ENCODE data around the gene DTNA.
"Not testable (repeated sequence)": the region's sequence is repeated elsewhere in the genome, so short reads cannot be mapped to it uniquely, and the experiment has no call there.

The DTNA gene

GRCh38 chr18:34909637-34910364, 199.7 kb downstream of the DTNA start:
- no peak for DNase-seq

GRCh38 chr18:34911081-34911480, 201.0 kb downstream of the DTNA start:
- DNase-seq = no peak

GRCh38 chr18:34911661-34912384, 201.7 kb downstream of the DTNA start:
- no peak for DNase-seq

- DNase-seq = no peak
These were observed 204.0 kb downstream of the DTNA start for GRCh38 chr18:34913837-34914661.

- DNase-seq = no peak
These were observed 204.9 kb downstream of the DTNA start for GRCh38 chr18:34915046-34915445.

- DNase-seq = not testable (repeated sequence)
These were observed 206.4 kb downstream of the DTNA start for GRCh38 chr18:34916539-34916938.

GRCh38 chr18:34918856-34919255, 208.8 kb downstream of the DTNA start:
- no peak for DNase-seq

- DNase-seq = no peak
These were observed 211.1 kb downstream of the DTNA start for GRCh38 chr18:34921226-34921625.

GRCh38 chr18:34921811-34922385, 211.8 kb downstream of the DTNA start:
- no peak for DNase-seq

GRCh38 chr18:34922594-34922993, 212.5 kb downstream of the DTNA start:
- not testable (repeated sequence) for DNase-seq

GRCh38 chr18:34923911-34924310, 213.8 kb downstream of the DTNA start:
- DNase-seq = no peak

- DNase-seq = no peak
These were observed 216.6 kb downstream of the DTNA start for GRCh38 chr18:34926683-34927082.

GRCh38 chr18:34928088-34928753, 218.1 kb downstream of the DTNA start:
- DNase-seq = no peak

- DNase-seq = no peak
These were observed 218.7 kb downstream of the DTNA start for GRCh38 chr18:34928754-34929335.

- no peak for DNase-seq
These were observed 219.3 kb downstream of the DTNA start for GRCh38 chr18:34929336-34929780.

- no peak for DNase-seq
These were observed 222.3 kb downstream of the DTNA start for GRCh38 chr18:34932363-34932762.

GRCh38 chr18:34932792-34933466, 222.8 kb downstream of the DTNA start:
- DNase-seq = no peak

GRCh38 chr18:34933909-34934661, 224.0 kb downstream of the DTNA start:
- no peak for DNase-seq

GRCh38 chr18:34936772-34937171, 226.7 kb downstream of the DTNA start:
- DNase-seq = no peak

GRCh38 chr18:34938090-34938489, 228.0 kb downstream of the DTNA start:
- no peak for DNase-seq
